Measurements from ENCODE around the gene EPYC.

EPYC gene

GRCh38 chr12:90979951-90980350, 24.8 kb downstream of the EPYC start:
- TF ChIP-seq POLR2A (IDR thresholded peaks at IDR 0.05; ENCODE audit: extremely low read depth, insufficient read length) (no peak), MAX (IDR thresholded peaks at IDR 0.05; ENCODE audit: low read depth, low read length) (no peak), CTCF (IDR thresholded peaks at IDR 0.05; ENCODE audit: low read depth, low read length) (no peak), MYC (IDR thresholded peaks at IDR 0.05; ENCODE audit: low read depth, low read length) (no peak)
- H3K4me3 ChIP-seq (ENCODE audit: low read depth, low read length), result no peak overlapping the region
- no peak for DNase-seq (ENCODE audit: low read depth)

- no peak for DNase-seq (ENCODE audit: low read depth)
- H3K4me3 ChIP-seq (ENCODE audit: low read depth, low read length), result no peak overlapping the region
- TF ChIP-seq MAX (IDR thresholded peaks at IDR 0.05; ENCODE audit: low read depth, low read length) (no peak), CTCF (IDR thresholded peaks at IDR 0.05; ENCODE audit: low read depth, low read length) (no peak), POLR2A (IDR thresholded peaks at IDR 0.05; ENCODE audit: extremely low read depth, insufficient read length) (no peak), MYC (IDR thresholded peaks at IDR 0.05; ENCODE audit: low read depth, low read length) (no peak)
Measured at GRCh38 chr12:90979019-90979418, 25.8 kb downstream of the EPYC start.

- TF ChIP-seq MAX (IDR thresholded peaks at IDR 0.05; ENCODE audit: low read depth, low read length) (peak; percentile 29; the same call in 1 of the 2 replicates), POLR2A (IDR thresholded peaks at IDR 0.05; ENCODE audit: extremely low read depth, insufficient read length) (no peak), CTCF (IDR thresholded peaks at IDR 0.05; ENCODE audit: low read depth, low read length) (peak; percentile 50), MYC (IDR thresholded peaks at IDR 0.05; ENCODE audit: low read depth, low read length) (no peak)
- no peak overlapping the region for H3K4me3 ChIP-seq (ENCODE audit: low read depth, low read length)
- peak; percentile 61 for DNase-seq (ENCODE audit: low read depth)
Measured at GRCh38 chr12:90978117-90978770, 26.5 kb downstream of the EPYC start.

GRCh38 chr12:90977224-90977623, 27.5 kb downstream of the EPYC start:
- no peak overlapping the region for H3K4me3 ChIP-seq (ENCODE audit: low read depth, low read length)
- TF ChIP-seq MAX (IDR thresholded peaks at IDR 0.05; ENCODE audit: low read depth, low read length) (no peak), MYC (IDR thresholded peaks at IDR 0.05; ENCODE audit: low read depth, low read length) (no peak), CTCF (IDR thresholded peaks at IDR 0.05; ENCODE audit: low read depth, low read length) (no peak), POLR2A (IDR thresholded peaks at IDR 0.05; ENCODE audit: extremely low read depth, insufficient read length) (no peak)
- no peak for DNase-seq (ENCODE audit: low read depth)

GRCh38 chr12:90974286-90974685, 30.5 kb downstream of the EPYC start:
- no peak overlapping the region for H3K4me3 ChIP-seq (ENCODE audit: low read depth, low read length)
- no peak for TF ChIP-seq MYC (IDR thresholded peaks at IDR 0.05; ENCODE audit: low read depth, low read length)
- TF ChIP-seq CTCF (IDR thresholded peaks at IDR 0.05; ENCODE audit: low read depth, low read length), result no peak
- no peak for TF ChIP-seq MAX (IDR thresholded peaks at IDR 0.05; ENCODE audit: low read depth, low read length)
- no peak for TF ChIP-seq POLR2A (IDR thresholded peaks at IDR 0.05; ENCODE audit: extremely low read depth, insufficient read length)
- DNase-seq (ENCODE audit: low read depth), result no peak

Measured in NB4 (cell line).